ENCODE results near the gene BROX. TPM values are rescaled to one million over a fixed set of nuclear protein-coding genes. Genes with fewer than 3 reads are reported as not detected.

Gene BROX
- total RNA-seq, 4 donors from 2014 or later: 40.7 to 80.2 (median 51.4) TPM

DNA sequence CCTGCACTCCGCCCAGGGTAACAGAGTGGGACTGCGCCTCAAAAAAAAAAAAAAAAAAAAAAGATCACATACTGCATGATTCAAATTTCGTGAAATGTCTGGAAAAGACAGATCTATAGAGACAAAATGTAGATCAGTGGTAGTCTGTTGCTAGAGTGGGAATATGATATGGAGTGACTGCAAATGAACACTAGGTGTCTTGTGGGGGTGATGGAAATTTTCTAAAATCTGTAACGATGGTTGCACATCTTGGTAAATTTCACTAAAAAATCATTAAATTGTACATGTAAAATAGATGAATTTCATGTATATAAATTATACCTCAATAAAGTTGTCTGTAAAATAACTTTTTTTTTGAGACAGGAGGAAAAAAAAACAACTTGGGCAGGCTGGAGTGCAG is 5.5 kb upstream of the BROX start:
- H3K4me1 ChIP-seq: peaks cover 16 to 35% of the 10 kb centered on the region in 2 donors
- DNase-seq: no peak
- intact Hi-C loops (cut with DNase I; ENCODE audit: low total_unique reads): no loop called here
- H3K36me3 ChIP-seq: peaks cover 3 to 10% of the 10 kb centered on the region in 2 donors
- no peaks in the 10 kb centered on the region for H3K9me3 ChIP-seq
- H3K27me3 ChIP-seq: no peaks in the 10 kb centered on the region
- no peak overlapping the region for H3K27ac ChIP-seq
- in situ Hi-C loops (cut with MboI; ENCODE audit: low sequenced_read_pairs in 4 of 4): no loop called here
- TF ChIP-seq POLR2A (IDR thresholded peaks at IDR 0.05): no peak
- TF ChIP-seq, protein P1, sequence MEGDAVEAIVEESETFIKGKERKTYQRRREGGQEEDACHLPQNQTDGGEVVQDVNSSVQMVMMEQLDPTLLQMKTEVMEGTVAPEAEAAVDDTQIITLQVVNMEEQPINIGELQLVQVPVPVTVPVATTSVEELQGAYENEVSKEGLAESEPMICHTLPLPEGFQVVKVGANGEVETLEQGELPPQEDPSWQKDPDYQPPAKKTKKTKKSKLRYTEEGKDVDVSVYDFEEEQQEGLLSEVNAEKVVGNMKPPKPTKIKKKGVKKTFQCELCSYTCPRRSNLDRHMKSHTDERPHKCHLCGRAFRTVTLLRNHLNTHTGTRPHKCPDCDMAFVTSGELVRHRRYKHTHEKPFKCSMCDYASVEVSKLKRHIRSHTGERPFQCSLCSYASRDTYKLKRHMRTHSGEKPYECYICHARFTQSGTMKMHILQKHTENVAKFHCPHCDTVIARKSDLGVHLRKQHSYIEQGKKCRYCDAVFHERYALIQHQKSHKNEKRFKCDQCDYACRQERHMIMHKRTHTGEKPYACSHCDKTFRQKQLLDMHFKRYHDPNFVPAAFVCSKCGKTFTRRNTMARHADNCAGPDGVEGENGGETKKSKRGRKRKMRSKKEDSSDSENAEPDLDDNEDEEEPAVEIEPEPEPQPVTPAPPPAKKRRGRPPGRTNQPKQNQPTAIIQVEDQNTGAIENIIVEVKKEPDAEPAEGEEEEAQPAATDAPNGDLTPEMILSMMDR (IDR thresholded peaks at IDR 0.05 in 4 of 5, conservative IDR thresholded peaks at IDR 0.05 in 1 of 5): no peak
- ATAC-seq: no peak
- H3K4me3 ChIP-seq: no peak overlapping the region

DNA sequence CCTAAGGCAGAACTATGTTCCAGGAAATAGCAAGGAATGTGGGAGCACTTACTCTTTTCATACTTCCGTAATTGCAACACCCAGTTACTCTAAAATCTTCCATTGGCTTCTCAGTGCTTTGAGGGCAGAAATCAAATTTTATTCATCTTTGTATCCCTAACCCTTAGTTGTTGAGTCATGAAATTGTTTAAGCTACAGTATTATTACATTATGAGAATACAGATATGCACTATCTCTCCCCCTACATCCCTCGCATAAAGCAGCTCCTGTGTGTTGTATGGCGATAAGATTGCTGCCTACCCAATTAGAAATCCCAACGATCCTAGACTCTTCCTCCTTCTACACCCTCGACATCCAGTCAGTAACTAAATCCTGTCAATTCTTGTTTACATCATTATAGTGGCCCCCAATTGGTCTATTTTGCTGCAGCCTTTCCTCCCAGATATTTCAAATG is 2.6 kb upstream of the BROX start:
- intact Hi-C loops (cut with DNase I; ENCODE audit: low total_unique reads) (loop anchor here (5.0 kb wide), 1 partner anchor 242 kb away; no protein-coding TSS in a partner anchor), in situ Hi-C loops (cut with MboI; ENCODE audit: low sequenced_read_pairs in 4 of 4) (loop anchor here in 2 of 4 donors (10.0 kb wide), 1 partner anchor 65 kb away; no protein-coding TSS in a partner anchor)
- TF ChIP-seq, protein P1 (IDR thresholded peaks at IDR 0.05 in 4 of 5, conservative IDR thresholded peaks at IDR 0.05 in 1 of 5): no peak
- no peak for TF ChIP-seq POLR2A (IDR thresholded peaks at IDR 0.05)
- H3K36me3 ChIP-seq: no peaks in the 10 kb centered on the region
- no peaks in the 10 kb centered on the region for H3K27me3 ChIP-seq
- H3K4me3 ChIP-seq: no peak overlapping the region
- H3K27ac ChIP-seq: peak overlapping the region in 1 of 4 donors; percentile 99
- ATAC-seq (no peak), DNase-seq (no peak)
- no peaks in the 10 kb centered on the region for H3K9me3 ChIP-seq
- H3K4me1 ChIP-seq: peaks cover 26 to 32% of the 10 kb centered on the region in 2 donors

DNA sequence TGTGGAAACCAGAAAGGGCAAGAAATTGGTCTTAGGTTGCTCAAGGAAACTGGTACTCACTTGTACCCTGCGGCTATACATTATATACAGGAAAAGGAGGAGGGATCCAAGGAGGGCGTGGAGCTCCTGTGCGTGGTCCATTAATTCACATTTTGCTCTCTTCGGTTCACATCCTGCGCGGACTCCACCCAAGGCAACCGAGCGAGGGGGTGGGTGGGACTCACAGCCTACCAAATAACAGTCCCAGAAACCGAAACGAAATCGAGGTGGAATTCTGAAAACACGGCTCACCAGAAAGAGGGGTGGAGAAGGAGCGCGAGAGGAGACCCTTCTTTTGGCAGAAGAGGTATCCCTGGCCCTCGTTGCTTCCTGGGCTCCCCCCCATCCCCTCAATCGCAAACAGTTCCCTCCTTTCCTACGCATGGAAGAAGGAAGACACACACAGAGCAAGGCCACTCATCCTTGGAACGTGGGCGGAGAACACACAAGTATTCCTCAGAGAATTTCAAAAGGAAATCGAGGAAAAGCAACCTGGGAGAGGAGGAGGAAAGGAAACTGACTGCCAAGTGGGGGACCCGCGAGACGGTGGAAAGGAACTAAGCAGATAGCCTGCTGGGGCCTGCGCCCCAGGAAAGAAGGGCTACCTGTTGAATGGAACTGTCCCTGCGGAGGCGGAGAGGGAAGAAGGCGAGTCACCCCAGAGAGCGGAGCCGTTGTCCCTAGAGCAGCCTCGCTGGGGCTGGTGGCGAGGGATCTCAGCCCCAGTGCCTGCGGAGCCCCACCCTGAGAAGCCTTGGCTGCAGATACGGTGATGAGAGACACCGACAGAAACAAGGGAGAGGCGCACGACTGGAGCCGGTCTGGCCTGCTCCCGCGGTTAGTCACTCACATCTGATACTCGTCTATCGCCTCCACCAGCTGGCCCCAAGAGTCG is 778 bp upstream of the BROX start:
- peak overlapping the region; percentile 84 to 98 (median 90) for H3K4me3 ChIP-seq

DNA sequence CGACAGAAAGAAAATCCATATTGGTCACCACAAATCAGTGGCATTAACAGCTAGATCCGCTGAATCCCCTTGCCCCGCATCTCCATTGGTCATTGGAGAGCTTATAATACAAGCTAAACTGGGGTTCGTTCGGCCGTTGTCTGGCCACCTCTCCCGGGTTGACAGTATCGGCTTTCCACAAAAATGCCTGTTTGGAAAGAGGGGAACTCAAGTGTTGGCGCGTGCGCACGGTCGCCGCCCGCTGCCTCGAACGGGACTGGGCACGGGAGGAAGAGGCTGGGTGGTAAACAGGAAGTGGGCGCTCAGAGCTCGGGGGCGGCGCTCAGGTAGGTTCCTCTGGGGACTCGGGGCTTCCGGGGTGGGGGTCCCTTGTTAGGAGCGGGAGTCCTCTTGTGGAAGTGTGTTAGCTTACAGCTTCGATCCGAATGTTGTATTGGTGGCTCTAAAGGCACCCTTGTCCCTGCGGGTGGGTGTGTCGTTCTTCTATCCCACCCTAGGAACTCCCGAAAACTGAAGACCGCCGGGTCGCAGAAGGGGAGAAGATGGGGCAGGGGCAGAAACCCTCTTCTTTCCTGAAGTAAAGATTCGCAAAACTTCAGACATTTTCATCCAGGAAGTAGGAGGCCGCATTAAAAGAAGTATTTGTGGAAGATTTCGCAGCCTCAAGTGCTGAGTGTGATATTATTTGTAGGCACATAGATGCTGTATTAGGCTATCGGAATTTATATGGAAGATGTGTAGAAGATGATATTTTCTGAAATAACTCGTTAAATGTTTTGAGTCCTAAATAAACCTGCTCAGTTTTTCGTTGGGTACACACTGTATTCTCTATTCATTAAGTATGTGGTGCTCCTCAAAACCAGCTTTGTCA is 962 bp downstream of the BROX start:
- peak overlapping the region; percentile 84 to 98 (median 90) for H3K4me3 ChIP-seq
- no peaks in the 10 kb centered on the region for H3K27me3 ChIP-seq
- in situ Hi-C loops (cut with MboI; ENCODE audit: low sequenced_read_pairs in 4 of 4): loop anchor here in 2 of 4 donors (10.0 kb wide), 1 partner anchor 69 kb away; no protein-coding TSS in a partner anchor
- peak; percentile 21 to 53 for TF ChIP-seq POLR2A (IDR thresholded peaks at IDR 0.05)
- TF ChIP-seq, protein P1 (IDR thresholded peaks at IDR 0.05 in 4 of 5, conservative IDR thresholded peaks at IDR 0.05 in 1 of 5): no peak
- intact Hi-C loops (cut with DNase I; ENCODE audit: low total_unique reads): loop anchor here (5.0 kb wide), 1 partner anchor 246 kb away; no protein-coding TSS in a partner anchor
- DNase-seq: peak; percentile 93
- no peaks in the 10 kb centered on the region for H3K9me3 ChIP-seq
- ATAC-seq: peak; percentile 84 to 88
- H3K27ac ChIP-seq: peak overlapping the region; percentile 96 to 99 (median 98)
- peaks cover 0 to 25% of the 10 kb centered on the region in 2 donors for H3K36me3 ChIP-seq
- H3K4me1 ChIP-seq: peaks cover 26 to 36% of the 10 kb centered on the region in 2 donors

More for the DNA sequence above, 778 bp upstream of the BROX start:
- Histone ChIP-seq H3K27me3 (no peaks in the 10 kb centered on the region), H3K4me1 (peaks cover 26 to 36% of the 10 kb centered on the region in 2 donors), H3K9me3 (no peaks in the 10 kb centered on the region), H3K27ac (peak overlapping the region; percentile 96 to 99 (median 98)), H3K36me3 (peaks cover 0 to 17% of the 10 kb centered on the region in 2 donors)
- in situ Hi-C loops (cut with MboI; ENCODE audit: low sequenced_read_pairs in 4 of 4): loop anchor here in 2 of 4 donors (10.0 kb wide), 1 partner anchor 67 kb away; no protein-coding TSS in a partner anchor
- intact Hi-C loops (cut with DNase I; ENCODE audit: low total_unique reads): loop anchor here (1.0 to 5.0 kb wide), 2 partner anchors 67 to 244 kb away; no protein-coding TSS in a partner anchor
- DNase-seq: peak; percentile 46 to 70
- ATAC-seq: peak; percentile 61 to 66
- TF ChIP-seq, protein P1 (IDR thresholded peaks at IDR 0.05 in 4 of 5, conservative IDR thresholded peaks at IDR 0.05 in 1 of 5): no peak
- no peak for TF ChIP-seq POLR2A (IDR thresholded peaks at IDR 0.05)

Measured in gastrocnemius medialis (tissue), 4 donors.